Central memory CD4-positive, alpha-beta T cell (primary cell): ENCODE results near the gene SHISA6.

Experiments
- DNase-seq: peaks from one replicate; pipeline ENCODE4 v3.0.0; 2022

Gene SHISA6

DNA sequence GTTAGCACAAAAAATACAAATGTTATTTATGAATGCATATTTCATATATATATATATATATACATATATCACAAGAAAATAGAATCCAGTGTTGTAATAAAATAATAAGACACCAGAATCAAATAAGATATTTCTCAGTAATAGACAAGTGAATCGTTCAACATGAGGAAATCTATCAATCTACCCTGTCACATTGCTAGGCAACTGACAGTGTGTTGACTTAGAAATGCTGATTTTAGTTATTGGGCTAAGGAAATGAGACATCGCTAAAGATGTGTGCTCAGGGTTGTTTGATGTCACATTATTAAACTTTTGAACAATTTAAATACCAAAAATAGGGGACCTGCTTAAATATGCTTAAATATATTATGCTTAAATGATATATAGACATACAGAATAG, 307.4 kb downstream of the SHISA6 start:
- DNase-seq: no peak

DNA sequence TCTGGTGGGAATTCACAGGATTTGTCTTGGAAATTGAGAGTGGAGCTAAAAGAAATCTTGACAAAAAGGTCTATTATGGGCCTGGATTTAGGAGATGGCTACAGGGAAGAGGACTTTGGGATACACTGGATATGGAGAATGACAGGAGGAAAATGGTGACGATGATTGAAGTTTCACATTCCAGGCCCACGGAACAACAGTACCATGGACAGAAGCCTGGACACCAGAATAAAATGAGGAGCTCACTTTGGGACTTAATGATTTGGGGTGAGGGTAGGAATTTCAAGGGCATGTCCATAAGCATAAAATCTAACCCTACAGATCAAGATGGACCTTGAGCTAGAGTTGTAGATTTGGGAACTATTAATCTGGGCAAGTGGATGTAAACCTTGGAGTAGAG, 309.4 kb downstream of the SHISA6 start:
- DNase-seq: no peak

DNA sequence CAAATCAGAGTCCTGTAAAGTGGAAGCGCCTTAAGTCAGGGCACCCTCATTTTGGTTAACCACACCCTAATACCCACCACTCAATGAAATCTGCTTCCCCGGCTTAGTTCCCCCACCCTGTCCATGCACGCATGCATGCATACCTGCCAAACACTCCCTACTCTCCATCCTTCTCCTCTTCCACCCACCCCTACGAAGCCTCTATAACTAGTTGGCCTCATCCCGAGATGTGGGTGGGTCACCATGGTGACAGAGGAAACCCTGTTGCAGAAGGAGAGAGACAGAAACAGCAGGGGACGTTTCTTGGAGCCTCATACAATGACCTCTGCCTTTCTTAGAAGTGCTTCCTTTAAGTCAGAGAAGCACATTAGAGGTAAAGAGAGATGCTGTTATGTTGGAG, 310.4 kb downstream of the SHISA6 start:
- no peak for DNase-seq

DNA sequence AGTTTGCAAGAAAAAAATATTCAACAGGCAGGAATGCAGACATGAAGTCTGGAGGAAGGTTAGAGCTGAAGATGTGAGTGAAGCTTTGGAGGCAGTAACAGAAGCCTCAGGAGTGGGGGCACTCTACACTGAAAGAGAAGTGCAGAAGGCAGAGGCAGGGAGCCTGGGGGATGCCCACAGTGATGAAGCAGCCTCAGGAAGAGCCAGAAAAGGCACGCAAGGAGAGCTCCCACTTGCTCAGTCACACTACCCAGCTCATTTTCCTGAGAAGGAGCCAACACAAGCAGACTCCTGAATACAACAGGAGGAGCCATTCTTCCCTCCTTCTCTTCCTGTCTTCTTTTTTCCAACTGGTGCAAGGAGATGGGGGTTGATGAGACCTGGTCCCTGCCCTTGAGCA, 312.1 kb downstream of the SHISA6 start:
- no peak for DNase-seq

DNA sequence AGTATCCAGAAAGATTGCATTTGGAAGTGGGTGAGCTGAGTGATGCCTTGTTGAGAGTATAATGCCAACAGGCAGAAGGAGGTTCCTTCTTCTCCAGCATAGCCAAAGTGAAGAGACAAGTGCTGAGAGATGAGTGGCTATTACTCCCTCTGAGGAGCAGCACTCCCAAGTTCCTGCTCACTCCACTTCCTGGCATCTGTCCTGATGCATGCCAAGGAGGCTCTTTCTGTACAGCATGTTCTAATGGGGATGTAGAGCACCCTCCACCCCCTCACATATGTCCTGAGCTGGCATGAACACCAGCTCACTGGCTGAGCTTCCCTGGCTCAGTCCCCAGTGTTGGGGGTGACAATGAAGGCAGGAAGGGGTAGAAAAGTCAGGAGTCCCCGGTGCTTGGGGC, 313.0 kb downstream of the SHISA6 start:
- no peak for DNase-seq

DNA sequence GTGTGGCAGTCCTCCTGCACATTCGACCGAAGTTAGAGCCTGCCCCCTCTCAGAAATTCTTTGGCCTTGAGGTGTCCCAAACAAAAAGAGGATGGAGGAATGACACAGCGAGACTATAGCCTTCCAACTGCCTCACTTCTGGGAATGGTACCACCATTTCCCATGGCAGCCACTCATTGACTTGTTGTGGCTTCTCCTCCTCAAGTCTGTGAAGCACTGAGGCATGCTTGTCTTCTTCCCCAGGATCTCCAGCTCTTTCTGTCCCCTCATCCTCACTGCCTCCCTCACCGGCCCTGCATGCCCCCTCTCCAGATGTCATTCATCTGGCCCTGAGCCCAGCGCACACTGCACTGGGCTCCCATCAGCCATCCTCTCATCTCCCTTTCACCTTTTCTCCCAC, 313.5 kb downstream of the SHISA6 start:
- DNase-seq: no peak

DNA sequence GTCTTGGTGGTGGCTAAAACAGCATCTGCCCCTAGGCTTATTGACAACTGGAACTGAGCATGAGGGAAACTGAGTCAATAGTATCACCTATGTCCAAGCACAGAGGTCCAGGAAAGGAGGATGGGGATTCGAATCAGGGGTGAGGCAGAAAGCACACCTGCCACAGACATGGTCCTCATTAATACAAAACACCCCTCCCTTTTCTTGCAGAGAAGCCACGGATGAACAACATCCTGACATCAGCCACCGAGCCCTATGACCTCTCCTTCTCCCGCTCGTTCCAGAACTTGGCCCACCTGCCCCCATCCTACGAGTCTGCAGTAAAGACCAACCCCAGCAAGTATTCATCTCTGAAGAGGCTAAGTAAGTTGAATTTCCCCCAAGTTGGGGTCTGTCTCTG, 314.5 kb downstream of the SHISA6 start:
- DNase-seq: no peak

DNA sequence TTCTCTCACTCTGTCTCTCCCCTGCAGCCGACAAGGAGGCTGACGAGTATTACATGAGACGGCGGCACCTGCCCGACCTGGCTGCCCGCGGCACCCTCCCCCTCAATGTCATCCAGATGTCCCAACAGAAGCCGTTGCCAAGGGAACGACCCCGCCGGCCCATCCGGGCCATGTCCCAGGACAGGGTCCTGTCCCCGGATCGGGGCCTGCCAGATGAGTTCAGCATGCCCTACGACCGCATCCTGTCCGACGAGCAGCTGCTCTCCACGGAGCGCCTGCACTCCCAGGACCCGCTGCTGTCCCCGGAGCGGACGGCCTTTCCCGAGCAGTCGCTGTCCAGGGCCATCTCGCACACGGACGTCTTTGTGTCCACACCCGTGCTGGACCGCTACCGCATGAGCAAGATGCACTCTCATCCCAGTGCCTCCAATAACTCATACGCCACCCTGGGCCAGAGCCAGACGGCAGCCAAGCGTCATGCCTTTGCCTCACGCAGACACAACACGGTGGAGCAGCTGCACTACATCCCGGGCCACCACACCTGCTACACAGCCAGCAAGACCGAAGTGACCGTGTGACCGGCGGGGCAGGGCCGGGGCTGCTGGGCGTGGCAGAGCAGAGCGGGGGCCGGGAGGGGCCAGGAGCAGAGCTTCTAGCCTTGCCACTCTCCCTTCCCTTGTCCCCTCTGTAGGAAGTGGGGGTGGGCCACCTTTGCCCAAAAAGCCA, 316.9 kb downstream of the SHISA6 start:
- DNase-seq: no peak

DNA sequence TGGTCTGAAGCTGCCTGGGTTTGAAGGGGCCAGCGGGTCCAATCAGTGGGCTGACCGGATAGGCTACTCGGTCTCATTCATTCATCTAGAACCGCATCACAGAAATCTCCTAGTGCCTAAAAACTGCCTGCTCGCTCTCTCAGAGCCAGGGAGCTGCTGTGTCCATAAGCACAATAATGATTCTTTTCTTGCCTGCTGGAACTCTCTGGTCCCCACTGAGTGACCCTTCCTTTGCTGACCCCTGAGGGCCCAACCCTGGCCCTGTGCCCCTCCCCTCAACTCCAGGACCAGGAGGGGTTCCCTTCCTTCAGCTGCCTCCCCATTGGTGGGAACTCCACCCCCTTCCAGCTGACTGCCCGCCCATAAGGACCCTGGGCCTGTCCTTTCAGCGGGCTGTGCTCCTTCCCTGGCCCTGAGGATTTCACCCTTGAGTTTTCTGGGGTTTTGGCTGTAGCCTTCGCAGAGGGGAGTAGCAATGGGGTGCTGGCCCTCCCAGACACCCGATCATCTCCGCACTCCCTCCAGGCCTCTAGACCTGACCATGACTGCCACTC, 317.7 kb downstream of the SHISA6 start:
- DNase-seq: no peak

DNA sequence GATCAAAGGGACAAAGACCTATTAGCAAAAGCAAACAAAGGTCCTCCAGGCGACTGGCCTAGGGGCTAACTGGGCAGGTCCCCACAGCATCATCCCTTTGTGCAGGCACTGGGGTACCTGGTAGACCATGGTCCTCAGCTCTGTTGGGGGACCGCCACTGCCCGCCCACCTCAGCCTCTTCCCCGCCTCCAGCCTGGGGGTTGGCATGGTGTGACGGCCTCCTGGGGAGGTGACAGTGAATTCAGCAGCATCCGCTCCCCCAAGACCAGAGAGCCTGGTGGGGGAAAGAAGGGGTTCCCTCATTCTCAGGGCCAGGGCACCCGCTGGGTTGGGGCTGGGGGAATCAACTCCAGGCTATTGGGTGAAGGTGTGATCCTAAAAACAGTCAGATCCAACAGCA, 318.6 kb downstream of the SHISA6 start:
- DNase-seq: no peak

DNA sequence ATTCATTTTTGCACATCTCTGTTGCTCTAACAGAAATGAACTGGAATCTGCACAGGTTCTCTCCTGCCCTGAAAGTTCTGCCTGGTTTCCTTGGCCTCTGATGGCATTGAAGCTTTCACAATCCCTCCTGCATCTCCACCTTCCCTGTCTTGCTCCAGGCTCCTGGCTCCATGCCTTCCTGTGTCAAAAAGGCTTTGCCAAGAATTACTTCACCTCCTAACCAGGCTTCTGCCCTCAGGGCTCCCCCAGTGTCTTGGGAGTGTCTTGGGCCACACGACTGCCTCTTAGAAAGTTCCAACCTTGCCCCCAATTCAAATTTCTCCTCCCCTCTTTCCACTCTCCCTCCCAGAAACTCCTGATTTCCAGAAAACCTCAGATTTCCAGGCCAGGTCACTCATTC, 320.3 kb downstream of the SHISA6 start:
- DNase-seq: no peak

DNA sequence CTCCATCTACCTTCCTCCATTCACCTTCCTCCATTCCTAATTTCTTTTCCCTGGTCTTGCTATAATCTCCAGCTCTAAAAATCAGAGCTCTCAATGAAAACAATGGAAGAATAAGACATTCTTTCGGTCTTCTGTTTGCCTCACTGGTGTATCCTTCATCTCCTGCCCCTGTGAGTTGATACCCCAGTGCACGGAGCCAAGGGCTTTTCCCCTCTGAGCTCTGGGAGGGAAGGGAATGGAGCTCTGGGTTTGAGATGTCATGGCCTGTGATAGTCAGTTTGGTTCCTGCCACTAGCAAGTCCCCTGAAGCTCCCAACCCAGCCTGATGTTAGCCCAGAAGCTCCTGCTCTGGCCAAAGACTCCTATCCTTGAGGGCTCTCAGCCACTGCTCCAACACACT, 320.7 kb downstream of the SHISA6 start:
- DNase-seq: no peak

DNA sequence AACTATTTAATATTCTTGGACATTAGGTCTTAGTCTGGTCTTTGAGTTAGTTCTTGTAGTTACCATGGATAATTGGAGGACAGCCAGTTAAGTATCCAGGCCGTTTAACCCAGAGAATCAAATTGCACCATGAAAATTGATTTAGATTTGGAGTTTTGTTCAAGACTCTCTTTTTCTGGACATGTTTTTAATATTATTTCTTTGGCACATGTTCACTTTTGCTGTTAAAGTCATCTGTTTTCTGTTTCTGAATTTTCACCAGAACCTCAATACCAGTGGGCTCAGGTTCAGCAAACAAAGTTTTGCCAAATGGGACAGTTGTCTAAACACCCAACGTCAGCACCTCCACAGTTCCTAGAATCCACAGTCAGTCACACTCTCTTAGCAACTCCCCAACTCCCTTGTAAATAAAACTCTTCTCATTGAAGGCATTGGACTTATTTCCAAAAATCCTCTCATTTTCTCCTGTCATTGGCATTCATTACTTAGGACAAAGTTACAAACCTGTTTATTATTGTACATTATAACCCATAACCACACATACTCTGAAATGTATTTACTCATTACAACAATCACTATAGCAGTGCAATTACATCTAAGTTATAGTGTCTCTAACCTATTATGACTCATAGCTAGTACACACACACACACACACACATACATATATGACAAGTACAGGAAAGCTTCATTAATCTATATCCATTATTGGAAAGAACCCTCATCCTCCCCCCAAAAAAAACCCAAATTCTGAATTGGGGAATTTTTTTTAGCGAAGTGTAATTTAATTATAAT, 323.8 kb downstream of the SHISA6 start:
- DNase-seq: no peak

DNA sequence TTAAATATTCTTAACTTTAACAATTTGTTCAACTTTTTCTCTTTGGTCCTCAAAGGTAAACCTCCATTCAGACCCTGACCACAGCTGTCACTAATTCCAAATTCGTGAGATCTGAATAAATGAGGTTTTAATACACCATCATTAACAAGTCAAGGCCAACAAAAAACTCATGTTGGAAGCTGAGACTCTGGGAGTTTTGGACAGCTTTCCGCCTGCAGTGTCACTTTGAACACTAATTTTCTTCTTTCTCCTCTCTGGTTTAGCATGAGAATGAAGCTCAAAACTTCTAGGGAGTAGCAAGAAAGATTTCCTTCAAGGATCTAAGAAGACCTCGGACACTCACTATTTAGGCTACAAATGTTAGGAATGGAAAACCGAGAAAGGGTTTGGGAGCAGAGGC, 324.6 kb downstream of the SHISA6 start:
- no peak for DNase-seq

DNA sequence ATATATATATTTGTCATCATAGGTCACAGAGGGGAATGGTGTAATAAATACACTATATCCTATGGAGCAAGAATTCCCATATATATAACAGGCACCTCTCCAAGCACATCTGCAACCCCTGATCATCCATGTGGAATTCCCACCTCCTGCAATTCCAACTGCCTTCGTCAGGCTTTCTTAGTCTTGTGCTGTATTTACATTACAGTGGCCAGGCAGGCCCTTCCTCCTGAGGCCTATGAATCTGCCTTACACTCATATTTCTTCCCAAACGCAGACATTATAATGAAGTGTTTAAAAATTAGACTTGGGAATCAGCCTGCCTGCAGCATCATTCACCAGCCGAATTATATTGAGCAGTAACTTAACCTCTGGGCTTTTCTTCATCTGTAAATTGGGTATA, 338.0 kb downstream of the SHISA6 start:
- DNase-seq: no peak

DNA sequence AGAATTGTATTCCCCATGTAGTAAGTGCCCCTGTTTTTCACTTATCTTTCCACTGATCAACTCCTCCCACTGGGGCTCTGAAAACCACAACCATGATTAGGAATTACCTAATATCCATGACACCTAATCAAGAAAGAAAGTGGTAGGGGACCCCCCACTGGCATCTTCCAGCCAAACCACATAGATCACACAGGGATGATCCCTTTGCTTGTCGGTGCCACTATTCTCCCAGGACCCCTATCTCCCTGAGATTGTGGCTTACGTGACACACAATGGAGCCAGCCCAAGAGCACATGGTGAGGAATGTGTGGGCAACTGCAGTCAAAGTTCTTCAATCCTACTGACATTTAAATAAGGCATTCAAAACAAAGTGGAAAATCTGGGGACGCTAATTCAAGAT, 339.7 kb downstream of the SHISA6 start:
- no peak for DNase-seq

DNA sequence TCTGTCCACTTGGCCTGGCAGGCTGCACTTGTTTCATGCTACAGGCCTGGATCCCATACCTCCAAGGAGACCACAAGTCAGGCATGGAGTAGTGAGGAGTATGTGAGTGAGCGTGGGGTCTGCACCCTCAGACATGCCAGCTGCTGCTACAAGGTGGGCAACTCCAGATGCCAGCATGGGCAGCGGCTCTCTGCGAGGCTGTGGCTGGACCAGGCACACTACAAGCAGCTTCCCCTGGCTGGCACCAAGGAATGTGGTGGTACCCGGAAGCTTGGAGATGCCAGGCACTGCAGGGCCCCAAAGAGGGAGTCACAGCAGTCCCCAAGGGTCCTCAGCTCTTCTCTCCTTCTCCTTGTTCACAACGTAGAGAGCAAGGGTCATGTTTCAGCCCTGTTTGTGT, 341.2 kb downstream of the SHISA6 start:
- no peak for DNase-seq

DNA sequence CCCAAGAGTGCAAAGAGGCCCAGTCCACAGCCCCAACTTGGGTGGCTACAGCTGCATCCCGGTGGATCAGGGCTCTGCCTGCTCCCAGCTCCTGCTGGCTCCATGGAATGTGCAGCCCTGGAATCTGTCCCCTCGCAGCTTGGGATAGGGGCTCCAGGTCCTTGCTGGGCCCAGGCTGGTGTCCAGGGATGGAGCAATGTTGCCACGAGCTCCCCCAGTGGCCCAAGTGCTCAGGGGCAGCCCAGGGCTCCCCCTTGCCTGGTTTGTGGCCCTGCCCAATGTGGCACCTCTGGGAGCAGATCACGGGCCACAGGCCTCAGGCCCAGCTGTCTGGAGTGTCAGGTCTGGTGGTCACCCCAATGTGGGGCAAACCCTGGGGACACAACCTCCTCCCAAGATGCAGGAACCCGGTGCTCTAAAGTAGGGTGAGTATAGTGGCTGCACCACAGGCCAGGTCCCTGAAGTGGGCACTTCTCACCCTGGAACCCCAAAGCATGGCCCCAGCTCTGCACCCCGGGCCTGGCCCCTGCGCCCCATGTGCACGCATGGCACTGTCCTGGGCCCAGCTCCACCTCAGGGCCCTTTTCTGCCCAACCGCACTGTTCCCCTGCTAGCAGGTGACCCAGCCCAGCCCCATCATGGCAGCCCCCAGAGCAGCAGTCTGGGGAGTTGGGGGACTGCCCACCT, 342.4 kb downstream of the SHISA6 start:
- DNase-seq: no peak

DNA sequence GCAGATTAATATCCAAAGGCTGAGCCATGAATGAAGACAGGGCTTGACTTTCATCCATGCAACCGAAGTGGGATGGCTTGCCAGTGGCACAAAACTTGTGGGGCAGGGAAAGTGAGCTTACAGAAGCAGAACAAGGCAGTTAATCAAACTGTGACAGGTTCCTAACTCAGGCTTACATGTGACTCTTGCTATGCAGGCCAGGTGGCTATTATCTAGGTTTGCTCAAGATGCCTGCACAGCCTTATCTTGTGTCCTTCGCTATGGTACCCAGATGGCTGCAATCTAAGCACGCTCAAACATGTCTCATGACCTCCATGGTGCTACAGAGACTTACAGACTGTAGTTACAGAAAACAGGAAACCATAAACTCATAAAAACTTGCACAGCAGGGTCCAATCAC, 348.7 kb downstream of the SHISA6 start:
- no peak for DNase-seq

DNA sequence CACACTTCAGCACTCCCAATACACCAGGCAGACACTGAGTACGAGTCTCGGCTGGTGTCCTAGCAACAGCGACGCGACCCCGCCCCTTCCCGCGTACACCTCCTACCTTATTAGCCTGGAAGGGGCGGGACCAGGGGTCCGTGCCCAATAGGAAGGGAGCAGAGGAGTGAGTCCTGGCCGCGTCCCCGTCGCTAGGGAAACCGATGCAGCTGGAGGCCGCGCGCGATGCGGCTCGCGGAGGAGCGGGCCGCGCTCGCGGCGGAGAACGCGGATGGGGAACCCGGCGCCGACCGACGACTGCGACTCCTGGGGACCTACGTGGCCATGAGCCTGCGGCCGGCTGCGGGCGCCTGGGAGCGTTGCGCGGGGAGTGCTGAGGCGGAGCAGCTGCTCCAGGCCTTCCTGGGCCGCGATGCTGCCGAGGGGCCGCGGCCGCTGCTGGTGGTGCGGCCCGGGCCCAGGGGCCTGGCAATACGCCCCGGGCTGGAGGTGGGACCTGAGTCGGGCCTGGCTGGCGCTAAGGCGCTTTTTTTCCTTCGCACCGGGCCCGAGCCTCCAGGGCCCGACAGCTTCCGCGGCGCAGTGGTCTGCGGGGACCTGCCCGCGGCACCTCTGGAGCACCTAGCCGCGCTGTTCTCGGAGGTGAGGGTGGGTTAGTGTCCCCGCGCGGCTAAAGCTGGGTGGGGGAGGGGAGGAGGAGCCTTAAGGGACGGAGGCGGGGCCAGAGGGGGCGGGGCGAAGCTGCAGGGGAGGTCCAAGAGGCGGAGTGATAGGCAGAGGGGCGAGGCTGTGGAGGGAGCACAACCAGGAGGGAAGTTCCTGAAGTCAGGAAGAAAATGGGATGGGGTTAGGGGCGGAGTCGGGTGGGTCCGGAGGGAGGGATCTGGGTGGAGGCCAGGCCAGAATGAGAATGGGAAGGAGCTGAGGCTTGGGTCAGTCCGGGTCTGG, 357.5 kb downstream of the SHISA6 start, which contains the start of gene DNAH9:
Gene DNAH9, plus strand, starts transcription at position 197 of the 948 bp plus-strand sequence. Its CDS starts 29 bp downstream, at position 226.
- no peak for DNase-seq

DNA sequence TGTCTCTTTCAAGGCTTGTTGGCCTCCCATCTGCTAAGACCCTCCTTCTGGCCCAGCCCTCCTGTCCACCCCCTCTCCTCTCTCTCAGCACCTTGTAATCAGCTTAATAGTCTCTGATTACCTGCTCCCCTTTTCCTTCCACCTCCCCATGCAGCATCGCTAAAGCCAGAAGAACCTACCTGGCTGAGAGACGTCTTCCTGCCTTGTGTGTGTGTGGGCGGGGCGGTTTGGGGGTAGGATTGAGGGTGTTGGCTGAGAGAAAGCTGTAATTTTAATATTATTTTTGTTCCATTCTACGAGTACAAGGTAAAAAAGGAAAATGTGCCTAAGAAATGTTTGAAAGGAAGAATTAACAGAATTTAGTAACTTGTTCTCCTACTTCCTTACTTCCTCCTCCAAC, 360.6 kb downstream of the SHISA6 start:
- no peak for DNase-seq

DNA sequence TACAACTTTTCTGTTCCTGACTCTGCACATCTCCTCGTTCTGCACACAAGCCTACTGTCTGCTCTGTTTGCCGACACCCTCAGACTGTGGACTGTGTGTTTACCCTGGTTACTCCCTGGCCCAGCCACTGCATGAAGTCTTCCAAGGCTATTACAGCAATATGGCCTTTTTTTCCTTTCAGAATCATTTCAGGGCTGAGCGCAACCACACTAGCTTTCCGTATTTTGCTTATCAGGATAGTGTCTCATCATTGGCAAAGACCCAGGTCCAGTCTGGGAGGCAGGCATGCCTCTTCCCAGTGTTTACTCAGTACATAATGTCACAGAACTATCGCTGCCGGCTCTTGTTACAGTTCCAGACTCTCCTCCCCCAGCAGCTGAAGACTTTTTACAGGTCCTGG, 367.4 kb downstream of the SHISA6 start:
- no peak for DNase-seq
